ENCODE results near the gene SPACA4.

Gene SPACA4

GRCh38 chr19:48651683-48652048 lies 45.1 kb downstream of the SPACA4 start:
- DNase-seq (no peak), ATAC-seq (no peak)

DNA sequence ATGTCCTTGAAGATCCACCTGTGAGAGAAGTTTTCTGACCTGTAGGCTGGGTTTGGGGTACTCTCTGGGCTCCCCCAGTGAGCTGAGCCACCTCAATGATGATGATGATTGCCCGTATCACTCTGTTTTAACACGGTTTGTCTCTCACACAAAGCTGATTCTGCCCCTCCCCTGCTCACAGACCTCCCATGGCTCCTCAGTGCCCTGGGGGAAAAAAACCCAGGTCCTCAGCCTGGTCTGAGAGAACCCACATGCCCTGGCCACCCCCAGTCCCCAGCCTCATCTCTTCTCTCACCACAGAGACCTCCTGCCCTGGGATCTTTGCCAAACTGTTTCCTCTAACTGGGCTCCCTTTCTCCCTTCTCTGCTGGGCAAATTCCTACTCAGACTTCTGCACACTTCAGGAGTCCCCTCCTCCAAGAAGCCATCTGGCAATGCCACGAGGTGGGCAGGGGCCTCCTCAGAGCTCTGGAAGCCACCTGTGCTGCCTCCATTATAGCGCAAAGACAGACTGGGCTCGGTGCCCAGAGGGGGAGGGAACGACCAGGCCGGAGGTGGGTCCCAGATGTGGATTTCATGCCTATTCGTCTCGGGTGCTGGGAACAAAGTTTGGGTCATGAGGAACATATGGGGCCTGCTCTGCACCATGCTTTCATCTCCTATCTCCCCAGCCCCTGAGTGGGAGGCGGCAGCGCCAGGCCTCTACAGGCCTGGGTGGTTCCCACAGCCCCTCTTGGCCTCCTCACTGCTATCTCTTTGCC lies 47.9 kb downstream of the SPACA4 start:
- no peak for ATAC-seq
- no peak for DNase-seq

- DNase-seq: no peak
- ATAC-seq: no peak
These were observed 50.4 kb downstream of the SPACA4 start for GRCh38 chr19:48656840-48657474.

All from stimulated activated naive CD8-positive, alpha-beta T cell treated with anti-CD3 and anti-CD28 coated beads, Interleukin-15, Interleukin-2, amounts not matched to agents 100 U/mL and 50 U/mL, for 24 hours (primary cell).